Stimulated activated CD8-positive, alpha-beta memory T cell treated with anti-CD3 and anti-CD28 coated beads, Interleukin-7, amount 100 ng/mL, for 4 hours (primary cell): ENCODE results near the gene RRP12.

Experiments used
- DNase-seq, 2 donors: peaks; one replicate each; pipeline ENCODE4 v3.0.0-alpha.2; 2020; ENCODE audit warnings: low read depth in 2 of 2

The RRP12 gene

DNA sequence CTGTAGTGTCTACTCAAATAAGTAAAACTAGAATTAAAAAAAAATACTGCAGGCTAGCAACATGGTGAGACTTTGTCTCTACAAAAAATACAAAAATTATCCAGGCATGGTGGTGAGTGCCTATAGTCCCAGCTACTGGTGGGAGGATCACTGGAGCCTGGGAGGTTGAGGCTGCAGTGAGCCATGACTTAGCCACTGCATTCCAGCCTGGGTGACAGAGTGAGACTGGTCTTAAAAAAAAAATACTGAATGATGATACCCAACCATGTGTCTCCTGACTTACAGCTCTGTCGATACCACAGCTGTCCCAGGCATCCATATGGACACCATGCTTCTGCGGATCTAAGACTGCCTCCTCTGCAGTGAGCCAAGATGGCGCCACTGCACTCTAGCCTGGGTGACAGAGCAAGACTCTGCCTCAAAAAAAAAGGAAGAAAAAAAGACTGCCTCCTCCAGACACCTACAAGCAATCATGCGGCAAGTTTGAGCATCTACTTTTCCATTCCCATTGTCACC lies 90.0 kb downstream of the RRP12 start:
- no peak for DNase-seq

DNA sequence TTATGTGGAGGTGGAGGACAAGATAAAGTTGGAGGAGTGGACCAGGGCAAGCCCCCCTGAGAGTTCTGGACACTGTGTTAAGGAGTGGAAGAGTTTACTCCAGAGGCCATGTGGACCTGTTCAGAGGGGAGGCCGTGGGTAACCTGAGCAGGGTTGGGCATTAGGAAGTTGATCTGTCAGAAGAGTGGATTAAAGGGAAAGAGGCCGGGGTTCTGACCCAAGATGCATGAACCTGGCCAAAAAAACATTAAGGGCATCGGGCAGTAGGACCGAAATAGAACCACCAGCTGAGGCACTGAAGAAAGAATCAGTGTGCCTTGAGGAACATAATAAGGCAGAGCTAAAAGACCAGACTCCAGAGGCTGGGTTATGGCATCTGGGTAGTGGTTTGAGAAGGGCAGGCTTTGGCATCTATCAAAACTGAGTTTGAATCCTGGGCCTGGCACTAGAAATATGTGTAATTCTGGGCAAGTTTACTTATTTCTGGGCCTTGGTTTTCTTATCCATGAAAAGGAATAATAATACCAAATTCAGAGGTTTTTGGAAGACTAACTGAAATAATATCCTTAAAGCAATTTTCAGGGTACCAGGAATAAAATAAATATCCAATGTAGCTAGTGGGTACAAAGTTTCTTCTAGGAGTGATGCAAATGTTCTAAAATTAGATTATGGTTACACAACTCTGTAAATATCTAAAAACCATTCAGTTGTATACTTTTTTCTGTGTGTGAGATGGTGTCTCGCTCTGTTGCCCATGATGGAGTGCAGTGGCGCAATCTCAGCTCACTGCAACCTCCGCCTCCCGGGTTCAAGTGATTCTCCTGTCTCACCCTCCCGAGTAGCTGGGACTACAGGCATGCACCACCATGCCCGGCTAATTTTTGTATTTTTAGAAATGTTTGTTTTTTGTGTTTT lies 93.0 kb downstream of the RRP12 start:
- DNase-seq: no peak

DNA sequence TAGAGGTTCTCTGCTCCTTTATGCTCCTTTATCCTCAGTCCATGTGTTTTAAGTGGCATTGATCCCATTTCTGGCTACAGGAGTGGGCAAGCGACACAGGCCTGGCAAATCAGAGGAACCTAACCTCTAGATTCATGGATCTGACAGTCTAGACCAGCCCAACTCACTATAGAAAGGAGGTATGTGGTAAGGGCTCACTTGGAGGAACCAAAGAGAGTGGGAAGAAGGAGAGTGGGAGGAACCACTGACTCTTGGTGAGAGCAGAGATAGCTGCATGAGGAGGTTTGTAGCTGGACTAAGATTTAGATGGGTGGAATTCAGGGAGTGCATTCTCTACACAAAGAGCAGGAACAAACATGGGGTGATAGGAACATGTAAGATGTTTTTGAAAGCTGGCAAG lies 93.7 kb downstream of the RRP12 start:
- no peak for DNase-seq
